ENCODE measurements around the gene LIN37.

- no peak for TF ChIP-seq EZH2 (IDR thresholded peaks at IDR 0.05; ENCODE audit: borderline replicate concordance, low read depth, low read length, severe bottlenecking)
- TF ChIP-seq, protein P1, sequence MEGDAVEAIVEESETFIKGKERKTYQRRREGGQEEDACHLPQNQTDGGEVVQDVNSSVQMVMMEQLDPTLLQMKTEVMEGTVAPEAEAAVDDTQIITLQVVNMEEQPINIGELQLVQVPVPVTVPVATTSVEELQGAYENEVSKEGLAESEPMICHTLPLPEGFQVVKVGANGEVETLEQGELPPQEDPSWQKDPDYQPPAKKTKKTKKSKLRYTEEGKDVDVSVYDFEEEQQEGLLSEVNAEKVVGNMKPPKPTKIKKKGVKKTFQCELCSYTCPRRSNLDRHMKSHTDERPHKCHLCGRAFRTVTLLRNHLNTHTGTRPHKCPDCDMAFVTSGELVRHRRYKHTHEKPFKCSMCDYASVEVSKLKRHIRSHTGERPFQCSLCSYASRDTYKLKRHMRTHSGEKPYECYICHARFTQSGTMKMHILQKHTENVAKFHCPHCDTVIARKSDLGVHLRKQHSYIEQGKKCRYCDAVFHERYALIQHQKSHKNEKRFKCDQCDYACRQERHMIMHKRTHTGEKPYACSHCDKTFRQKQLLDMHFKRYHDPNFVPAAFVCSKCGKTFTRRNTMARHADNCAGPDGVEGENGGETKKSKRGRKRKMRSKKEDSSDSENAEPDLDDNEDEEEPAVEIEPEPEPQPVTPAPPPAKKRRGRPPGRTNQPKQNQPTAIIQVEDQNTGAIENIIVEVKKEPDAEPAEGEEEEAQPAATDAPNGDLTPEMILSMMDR (IDR thresholded peaks at IDR 0.05; ENCODE audit: extremely low read depth in 1 of 2, insufficient read depth in 1 of 2, low read depth in 1 of 2, low read length in 2 of 2), result no peak
- no peak for TF ChIP-seq POLR2A (IDR thresholded peaks at IDR 0.05; ENCODE audit: low read depth, low read length)
- no peak for TF ChIP-seq MAX (IDR thresholded peaks at IDR 0.05; ENCODE audit: insufficient read depth, insufficient read length)
- no peak for TF ChIP-seq FOS (IDR thresholded peaks at IDR 0.05; ENCODE audit: borderline replicate concordance, insufficient read depth, low read length)
- TF ChIP-seq JUN (IDR thresholded peaks at IDR 0.05; ENCODE audit: borderline replicate concordance, insufficient read depth, insufficient read length, low read depth), result no peak
- TF ChIP-seq MYC (IDR thresholded peaks at IDR 0.05; ENCODE audit: low read depth, low read length), result no peak
- no peak for TF ChIP-seq POLR2AphosphoS5 (IDR thresholded peaks at IDR 0.05; ENCODE audit: insufficient read depth, low read depth, low read length)
- no peak for TF ChIP-seq GATA2 (IDR thresholded peaks at IDR 0.05; ENCODE audit: insufficient read depth, insufficient read length, low read depth, low read length)
Observed at GRCh38 chr19:35790981-35791813, 42.8 kb downstream of the LIN37 start.

Measured in endothelial cell of umbilical vein (primary cell).